HFF-Myc (cell line): ENCODE measurements around the gene EYS.
"Not testable (repeated sequence)": the region's sequence is repeated elsewhere in the genome, so short reads cannot be mapped to it uniquely, and the experiment has no call there.

ENCODE experiments used
- DNase-seq: peaks from one replicate; pipeline ENCODE4 v3.0.0-alpha.2; 2011; ENCODE audit warnings: low read depth; ENCODE audit errors: extremely low read depth
- H3K4me3 ChIP-seq: replicated peaks from 2 replicates; pipeline ENCODE4 v1.5.1; 2011; ENCODE audit warnings: low read depth, mild to moderate bottlenecking, control low read depth, low read length
- CTCF ChIP-seq: IDR thresholded peaks from 2 replicates; pipeline ENCODE4 v1.5.1; 2012; ENCODE audit warnings: mild to moderate bottlenecking, low read depth, low read length, control low read depth; ENCODE audit errors: missing control alignments

EYS gene

GRCh38 chr6:64252256-64252655, 1454.8 kb downstream of the EYS start:
- TF ChIP-seq CTCF: no peak
- no peak for DNase-seq
- no peak overlapping the region for H3K4me3 ChIP-seq

- no peak for DNase-seq
- no peak for TF ChIP-seq CTCF
- H3K4me3 ChIP-seq: no peak overlapping the region
Observed at GRCh38 chr6:64250126-64250525, 1456.9 kb downstream of the EYS start.

GRCh38 chr6:64249115-64249514, 1457.9 kb downstream of the EYS start:
- TF ChIP-seq CTCF: no peak
- no peak overlapping the region for H3K4me3 ChIP-seq
- no peak for DNase-seq

- no peak for DNase-seq
- no peak for TF ChIP-seq CTCF
- H3K4me3 ChIP-seq: no peak overlapping the region
Observed at GRCh38 chr6:64243618-64244017, 1463.4 kb downstream of the EYS start.

GRCh38 chr6:64238908-64239307, 1468.1 kb downstream of the EYS start:
- DNase-seq, H3K4me3 ChIP-seq: not testable (repeated sequence)

GRCh38 chr6:64238071-64238470, 1469.0 kb downstream of the EYS start:
- DNase-seq: no peak
- H3K4me3 ChIP-seq: no peak overlapping the region
- no peak for TF ChIP-seq CTCF

GRCh38 chr6:64233746-64234145, 1473.3 kb downstream of the EYS start:
- no peak for TF ChIP-seq CTCF

More at GRCh38 chr6:64233746-64234145, 1473.3 kb downstream of the EYS start:
- no peak for DNase-seq
- H3K4me3 ChIP-seq: no peak overlapping the region
